Right atrium auricular region (tissue), 2 donors: Measurements from ENCODE around the gene CT55. TPM values are rescaled to one million over a fixed set of nuclear protein-coding genes. Genes with fewer than 3 reads are reported as not detected.
"Not testable (repeated sequence)": the region's sequence is repeated elsewhere in the genome, so short reads cannot be mapped to it uniquely, and the experiment has no call there.

Source experiments
- DNase-seq: peaks from one replicate; pipeline ENCODE4 v3.0.0-alpha.2; 2019; ENCODE audit warnings: low spot score
- H3K27ac ChIP-seq, 2 donors: fragments of 200-600 bp; sonication (generic); 1 replicate in 1 of 2; 2 replicates in 1 of 2; pipeline ENCODE4 v1.5.1; 2016 to 2019
- H3K27me3 ChIP-seq, 2 donors: fragments of 200-600 bp; sonication (generic); one replicate each; pipeline versions ENCODE4 v1.5.1 to v1.6.0; 2017 to 2019
- H3K36me3 ChIP-seq: fragments of 200-600 bp; sonication (generic); one replicate; pipeline ENCODE4 v1.5.1; 2016
- H3K4me1 ChIP-seq, 2 donors: fragments of 200-600 bp; sonication (generic); one replicate each; pipeline versions ENCODE4 v1.5.1 to v1.6.0; 2017 to 2019
- H3K4me3 ChIP-seq, 2 donors: fragments of 200-600 bp; sonication (generic); 1 replicate in 1 of 2; 2 replicates in 1 of 2; pipeline ENCODE4 v1.5.1; 2017 to 2019; ENCODE audit warnings: mild to moderate bottlenecking in 1 of 2, moderate library complexity in 1 of 2
- H3K9me3 ChIP-seq, 2 donors: fragments of 200-600 bp; sonication (generic); one replicate each; pipeline ENCODE4 v1.5.1; 2019
- CTCF ChIP-seq, 2 donors: fragments of 200-600 bp; sonication (generic); IDR thresholded peaks; one replicate each; pipeline ENCODE4 v1.5.1; 2019; ENCODE audit warnings: antibody characterized with exemption in 2 of 2
- total RNA-seq, 2 donors: library from RNA; depleted of rRNA; stranded (reverse); fragments of >200 nt; gene quantifications; one replicate each; pipeline ENCODE4 v1.1.0, GENCODE V29; 2016

CT55 gene
- total RNA-seq, 2 donors from 2014 or later, result not detected

- H3K4me1 ChIP-seq, result no peaks in the 10 kb centered on the region
- TF ChIP-seq CTCF (IDR thresholded peaks at IDR 0.05), result no peak
- H3K36me3 ChIP-seq, result no peaks in the 10 kb centered on the region
- no peaks in the 10 kb centered on the region for H3K9me3 ChIP-seq
- no peak overlapping the region for H3K27ac ChIP-seq
- H3K27me3 ChIP-seq, result no peaks in the 10 kb centered on the region
- no peak for DNase-seq
- no peak overlapping the region for H3K4me3 ChIP-seq
Measured at GRCh38 chrX:135193740-135194139, 22.5 kb upstream of the CT55 start.

- H3K4me3 ChIP-seq, result no peak overlapping the region
- H3K27me3 ChIP-seq, result no peaks in the 10 kb centered on the region
- TF ChIP-seq CTCF (IDR thresholded peaks at IDR 0.05), result no peak
- no peaks in the 10 kb centered on the region for H3K4me1 ChIP-seq
- H3K9me3 ChIP-seq, result no peaks in the 10 kb centered on the region
- H3K27ac ChIP-seq, result no peak overlapping the region
- no peaks in the 10 kb centered on the region for H3K36me3 ChIP-seq
- no peak for DNase-seq
Measured at GRCh38 chrX:135191838-135192237, 20.6 kb upstream of the CT55 start.

- Histone ChIP-seq H3K36me3 (no peaks in the 10 kb centered on the region), H3K4me1 (no peaks in the 10 kb centered on the region), H3K9me3 (no peaks in the 10 kb centered on the region), H3K4me3 (no peak overlapping the region), H3K27ac (no peak overlapping the region), H3K27me3 (no peaks in the 10 kb centered on the region)
- peak; percentile 21 to 46 for TF ChIP-seq CTCF (IDR thresholded peaks at IDR 0.05)
- DNase-seq, result no peak
Measured at GRCh38 chrX:135185795-135186443, 14.7 kb upstream of the CT55 start.

GRCh38 chrX:135178636-135179035 lies 7.4 kb upstream of the CT55 start:
- Histone ChIP-seq H3K36me3 (no peaks in the 10 kb centered on the region), H3K9me3 (no peaks in the 10 kb centered on the region), H3K27me3 (no peaks in the 10 kb centered on the region), H3K4me3 (no peak overlapping the region), H3K27ac (no peak overlapping the region), H3K4me1 (no peaks in the 10 kb centered on the region)
- DNase-seq, result no peak
- TF ChIP-seq CTCF (IDR thresholded peaks at IDR 0.05), result no peak

- Histone ChIP-seq H3K4me1 (no peaks in the 10 kb centered on the region), H3K36me3 (no peaks in the 10 kb centered on the region), H3K9me3 (no peaks in the 10 kb centered on the region), H3K27ac (no peak overlapping the region), H3K27me3 (no peaks in the 10 kb centered on the region), H3K4me3 (no peak overlapping the region)
- no peak for DNase-seq
- TF ChIP-seq CTCF (IDR thresholded peaks at IDR 0.05), result no peak
Measured at GRCh38 chrX:135170468-135170867, 730 bp downstream of the CT55 start.

GRCh38 chrX:135169534-135169933 lies 1.7 kb downstream of the CT55 start:
- not testable (repeated sequence) for H3K27ac ChIP-seq, H3K36me3 ChIP-seq, DNase-seq, H3K4me1 ChIP-seq, H3K27me3 ChIP-seq, H3K4me3 ChIP-seq, H3K9me3 ChIP-seq
